Vagina (tissue), 2 donors: ENCODE results near the gene C9orf72. TPM values are rescaled to one million over a fixed set of nuclear protein-coding genes. Genes with fewer than 3 reads are reported as not detected.
"Not testable (repeated sequence)": the region's sequence is repeated elsewhere in the genome, so short reads cannot be mapped to it uniquely, and the experiment has no call there.

ENCODE experiments used
- DNase-seq, 2 donors: peaks; one replicate each; pipeline ENCODE4 v3.0.0-alpha.2; 2017; ENCODE audit errors: extremely low spot score in 2 of 2
- H3K27ac ChIP-seq: fragments of 200-600 bp; sonication (generic); one replicate; pipeline ENCODE4 v1.5.1; 2019
- H3K27me3 ChIP-seq: fragments of 200-600 bp; sonication (generic); one replicate; pipeline ENCODE4 v1.5.1; 2019
- H3K36me3 ChIP-seq, 2 donors: fragments of 200-600 bp; sonication (generic); one replicate each; pipeline ENCODE4 v1.5.1; 2017 to 2019
- H3K4me1 ChIP-seq: fragments of 200-600 bp; sonication (generic); one replicate; pipeline ENCODE4 v1.5.1; 2019
- H3K4me3 ChIP-seq, 2 donors: fragments of 200-600 bp; sonication (generic); 1 replicate in 1 of 2; 2 replicates in 1 of 2; pipeline ENCODE4 v1.5.1; 2016 to 2019
- H3K9me3 ChIP-seq: fragments of 200-600 bp; sonication (generic); one replicate; pipeline ENCODE4 v1.5.1; 2019
- POLR2A ChIP-seq, 2 donors: fragments of 450-650 bp; IDR thresholded peaks; one replicate each; pipeline ENCODE4 v1.6.1; 2017; ENCODE audit warnings: antibody characterized with exemption in 2 of 2, mild to moderate bottlenecking in 2 of 2, moderate library complexity in 2 of 2
- POLR2AphosphoS5 ChIP-seq, 2 donors: sonication (generic); formaldehyde crosslinking; IDR thresholded peaks; one replicate each; pipeline ENCODE4 v1.9.0; 2017; ENCODE audit warnings: antibody characterized with exemption in 2 of 2, mild to moderate bottlenecking in 2 of 2, low read depth in 1 of 2; ENCODE audit not compliant: insufficient read depth in 1 of 2
- intact Hi-C: fragments of 100-400 bp; cut with DNase I; formaldehyde crosslinking; loops from one replicate; pipeline ENCODE4 v1.15.1; 2023
- total RNA-seq: library from RNA; depleted of rRNA; stranded (reverse); fragments of >200 nt; gene quantifications from one replicate; pipeline ENCODE4 v1.2.3, GENCODE V29; 2016
- TF ChIP-seq, protein P1 (sequence below), 3 experiments: fragments of 450-650 bp in 2 of 3; fragments of 200-600 bp in 1 of 3; sonication (generic) in 1 of 3; IDR thresholded peaks; one replicate each; pipeline ENCODE4 v1.5.1; 2017 to 2019; ENCODE audit warnings: antibody characterized with exemption in 3 of 3, mild to moderate bottlenecking in 2 of 3, moderate library complexity in 2 of 3

The C9orf72 gene
- total RNA-seq, 1 donor from 2014 or later, result 18.7 TPM

DNA sequence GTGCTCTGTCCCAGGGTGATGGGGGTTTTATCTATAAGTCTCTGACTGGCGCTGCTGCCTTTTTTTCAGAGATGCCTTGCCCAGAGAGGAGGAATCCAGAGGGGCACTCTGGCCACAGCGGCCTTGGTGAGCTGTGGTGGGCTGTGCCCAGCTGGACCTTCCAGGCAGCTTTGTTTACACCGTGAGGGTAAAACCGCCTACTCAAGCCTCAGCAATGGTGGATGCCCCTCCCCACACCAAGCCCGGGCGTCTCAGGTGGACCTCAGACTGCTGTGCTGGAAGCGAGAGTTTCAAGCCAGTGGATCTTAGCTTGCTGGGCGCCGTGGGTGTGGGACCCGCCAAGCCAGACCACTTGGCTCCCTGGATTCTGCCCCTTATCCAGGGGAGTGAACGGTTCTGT is 41.3 kb upstream of the C9orf72 start:
- no peak overlapping the region for H3K4me3 ChIP-seq
- H3K36me3 ChIP-seq, result no peaks in the 10 kb centered on the region
- TF ChIP-seq, protein P1, sequence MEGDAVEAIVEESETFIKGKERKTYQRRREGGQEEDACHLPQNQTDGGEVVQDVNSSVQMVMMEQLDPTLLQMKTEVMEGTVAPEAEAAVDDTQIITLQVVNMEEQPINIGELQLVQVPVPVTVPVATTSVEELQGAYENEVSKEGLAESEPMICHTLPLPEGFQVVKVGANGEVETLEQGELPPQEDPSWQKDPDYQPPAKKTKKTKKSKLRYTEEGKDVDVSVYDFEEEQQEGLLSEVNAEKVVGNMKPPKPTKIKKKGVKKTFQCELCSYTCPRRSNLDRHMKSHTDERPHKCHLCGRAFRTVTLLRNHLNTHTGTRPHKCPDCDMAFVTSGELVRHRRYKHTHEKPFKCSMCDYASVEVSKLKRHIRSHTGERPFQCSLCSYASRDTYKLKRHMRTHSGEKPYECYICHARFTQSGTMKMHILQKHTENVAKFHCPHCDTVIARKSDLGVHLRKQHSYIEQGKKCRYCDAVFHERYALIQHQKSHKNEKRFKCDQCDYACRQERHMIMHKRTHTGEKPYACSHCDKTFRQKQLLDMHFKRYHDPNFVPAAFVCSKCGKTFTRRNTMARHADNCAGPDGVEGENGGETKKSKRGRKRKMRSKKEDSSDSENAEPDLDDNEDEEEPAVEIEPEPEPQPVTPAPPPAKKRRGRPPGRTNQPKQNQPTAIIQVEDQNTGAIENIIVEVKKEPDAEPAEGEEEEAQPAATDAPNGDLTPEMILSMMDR (IDR thresholded peaks at IDR 0.05), result no peak
- TF ChIP-seq POLR2AphosphoS5 (IDR thresholded peaks at IDR 0.05; ENCODE audit: insufficient read depth in 1 of 2, low read depth in 1 of 2), result no peak
- no peak for TF ChIP-seq POLR2A (IDR thresholded peaks at IDR 0.05)
- H3K27ac ChIP-seq, result no peak overlapping the region
- DNase-seq, result no peak
- H3K27me3 ChIP-seq, result no peaks in the 10 kb centered on the region
- H3K4me1 ChIP-seq, result no peaks in the 10 kb centered on the region
- H3K9me3 ChIP-seq, result no peaks in the 10 kb centered on the region
- intact Hi-C loops, result no loop called here

GRCh38 chr9:27612036-27612435 is 38.8 kb upstream of the C9orf72 start:
- H3K36me3 ChIP-seq, intact Hi-C loops, H3K4me1 ChIP-seq, H3K27me3 ChIP-seq, H3K27ac ChIP-seq, DNase-seq, H3K9me3 ChIP-seq, H3K4me3 ChIP-seq: not testable (repeated sequence)

GRCh38 chr9:27610622-27611021 is 37.3 kb upstream of the C9orf72 start:
- H3K4me1 ChIP-seq, result no peaks in the 10 kb centered on the region
- no peaks in the 10 kb centered on the region for H3K9me3 ChIP-seq
- H3K4me3 ChIP-seq, result no peak overlapping the region
- no peaks in the 10 kb centered on the region for H3K36me3 ChIP-seq
- TF ChIP-seq POLR2AphosphoS5 (IDR thresholded peaks at IDR 0.05; ENCODE audit: insufficient read depth in 1 of 2, low read depth in 1 of 2) (no peak), POLR2A (IDR thresholded peaks at IDR 0.05) (no peak)
- TF ChIP-seq, protein P1 (IDR thresholded peaks at IDR 0.05), result no peak
- H3K27ac ChIP-seq, result no peak overlapping the region
- DNase-seq, result no peak
- H3K27me3 ChIP-seq, result no peaks in the 10 kb centered on the region
- intact Hi-C loops, result no loop called here

GRCh38 chr9:27602954-27603353 is 29.7 kb upstream of the C9orf72 start:
- no peak overlapping the region for H3K4me3 ChIP-seq
- H3K27ac ChIP-seq, result no peak overlapping the region
- no peak for DNase-seq
- TF ChIP-seq, protein P1 (IDR thresholded peaks at IDR 0.05), result no peak
- TF ChIP-seq POLR2AphosphoS5 (IDR thresholded peaks at IDR 0.05; ENCODE audit: insufficient read depth in 1 of 2, low read depth in 1 of 2) (no peak), POLR2A (IDR thresholded peaks at IDR 0.05) (no peak)
- H3K4me1 ChIP-seq, result no peaks in the 10 kb centered on the region
- no peaks in the 10 kb centered on the region for H3K9me3 ChIP-seq
- H3K36me3 ChIP-seq, result no peaks in the 10 kb centered on the region
- intact Hi-C loops, result no loop called here
- no peaks in the 10 kb centered on the region for H3K27me3 ChIP-seq

DNA sequence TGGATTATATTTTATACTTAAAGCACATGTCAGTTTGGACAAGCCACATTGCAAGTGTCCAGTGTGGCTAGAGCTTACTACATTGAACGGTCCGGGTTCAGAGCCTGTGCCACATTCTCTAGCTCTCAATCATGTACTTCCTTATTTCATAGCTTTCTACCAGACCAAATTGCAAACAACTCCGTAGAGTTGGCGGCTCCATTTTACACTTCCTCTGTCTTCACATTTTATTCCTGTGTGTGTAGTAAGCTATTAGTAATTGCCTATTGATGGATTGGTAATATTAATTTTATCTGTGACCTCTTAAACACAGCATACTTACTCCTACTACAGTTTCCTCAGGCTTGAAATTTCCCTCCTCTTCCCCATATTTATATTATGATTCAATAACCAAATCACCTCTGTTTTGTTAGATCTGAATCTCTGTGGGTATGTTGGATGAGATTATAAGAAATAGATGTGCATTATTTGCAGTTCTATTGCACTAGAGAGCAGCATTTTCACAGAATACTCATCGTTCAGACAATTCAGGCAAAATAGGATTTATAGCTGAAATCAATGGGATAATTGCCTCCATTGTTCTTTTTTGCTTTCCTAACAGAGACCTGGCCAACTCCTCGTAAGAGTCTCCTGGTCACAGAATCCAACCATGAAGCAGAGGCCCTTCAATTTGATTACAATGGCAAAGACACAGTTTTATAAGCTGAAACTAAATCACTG is 29.0 kb upstream of the C9orf72 start:
- no peak overlapping the region for H3K27ac ChIP-seq
- intact Hi-C loops, result no loop called here
- no peaks in the 10 kb centered on the region for H3K27me3 ChIP-seq
- no peaks in the 10 kb centered on the region for H3K4me1 ChIP-seq
- DNase-seq, result no peak
- H3K4me3 ChIP-seq, result no peak overlapping the region
- TF ChIP-seq, protein P1 (IDR thresholded peaks at IDR 0.05), result no peak
- TF ChIP-seq POLR2A (IDR thresholded peaks at IDR 0.05), result no peak
- TF ChIP-seq POLR2AphosphoS5 (IDR thresholded peaks at IDR 0.05; ENCODE audit: insufficient read depth in 1 of 2, low read depth in 1 of 2), result no peak
- no peaks in the 10 kb centered on the region for H3K36me3 ChIP-seq
- H3K9me3 ChIP-seq, result no peaks in the 10 kb centered on the region
